ENCODE results near the gene NF2.

- TF ChIP-seq, protein P1, sequence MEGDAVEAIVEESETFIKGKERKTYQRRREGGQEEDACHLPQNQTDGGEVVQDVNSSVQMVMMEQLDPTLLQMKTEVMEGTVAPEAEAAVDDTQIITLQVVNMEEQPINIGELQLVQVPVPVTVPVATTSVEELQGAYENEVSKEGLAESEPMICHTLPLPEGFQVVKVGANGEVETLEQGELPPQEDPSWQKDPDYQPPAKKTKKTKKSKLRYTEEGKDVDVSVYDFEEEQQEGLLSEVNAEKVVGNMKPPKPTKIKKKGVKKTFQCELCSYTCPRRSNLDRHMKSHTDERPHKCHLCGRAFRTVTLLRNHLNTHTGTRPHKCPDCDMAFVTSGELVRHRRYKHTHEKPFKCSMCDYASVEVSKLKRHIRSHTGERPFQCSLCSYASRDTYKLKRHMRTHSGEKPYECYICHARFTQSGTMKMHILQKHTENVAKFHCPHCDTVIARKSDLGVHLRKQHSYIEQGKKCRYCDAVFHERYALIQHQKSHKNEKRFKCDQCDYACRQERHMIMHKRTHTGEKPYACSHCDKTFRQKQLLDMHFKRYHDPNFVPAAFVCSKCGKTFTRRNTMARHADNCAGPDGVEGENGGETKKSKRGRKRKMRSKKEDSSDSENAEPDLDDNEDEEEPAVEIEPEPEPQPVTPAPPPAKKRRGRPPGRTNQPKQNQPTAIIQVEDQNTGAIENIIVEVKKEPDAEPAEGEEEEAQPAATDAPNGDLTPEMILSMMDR (IDR thresholded peaks at IDR 0.05) = no peak
- TF ChIP-seq TCF7 (CRISPR knock-in tag; IDR thresholded peaks at IDR 0.05; ENCODE audit: low read depth) (no peak), E2F1 (CRISPR knock-in tag; IDR thresholded peaks at IDR 0.05) (no peak), TP53 (CRISPR knock-in tag; IDR thresholded peaks at IDR 0.05) (no peak), EMX1 (CRISPR knock-in tag; IDR thresholded peaks at IDR 0.05) (no peak), CREB1 (CRISPR knock-in tag; IDR thresholded peaks at IDR 0.05) (no peak), ZBTB21 (CRISPR knock-in tag; IDR thresholded peaks at IDR 0.05; ENCODE audit: borderline replicate concordance) (no peak), USF2 (CRISPR knock-in tag; IDR thresholded peaks at IDR 0.05) (no peak), NFYB (CRISPR knock-in tag; conservative IDR thresholded peaks at IDR 0.05; ENCODE audit: low read depth) (no peak), SMAD3 (CRISPR knock-in tag; IDR thresholded peaks at IDR 0.05; ENCODE audit: borderline replicate concordance) (no peak)
- TF ChIP-seq, protein P2, sequence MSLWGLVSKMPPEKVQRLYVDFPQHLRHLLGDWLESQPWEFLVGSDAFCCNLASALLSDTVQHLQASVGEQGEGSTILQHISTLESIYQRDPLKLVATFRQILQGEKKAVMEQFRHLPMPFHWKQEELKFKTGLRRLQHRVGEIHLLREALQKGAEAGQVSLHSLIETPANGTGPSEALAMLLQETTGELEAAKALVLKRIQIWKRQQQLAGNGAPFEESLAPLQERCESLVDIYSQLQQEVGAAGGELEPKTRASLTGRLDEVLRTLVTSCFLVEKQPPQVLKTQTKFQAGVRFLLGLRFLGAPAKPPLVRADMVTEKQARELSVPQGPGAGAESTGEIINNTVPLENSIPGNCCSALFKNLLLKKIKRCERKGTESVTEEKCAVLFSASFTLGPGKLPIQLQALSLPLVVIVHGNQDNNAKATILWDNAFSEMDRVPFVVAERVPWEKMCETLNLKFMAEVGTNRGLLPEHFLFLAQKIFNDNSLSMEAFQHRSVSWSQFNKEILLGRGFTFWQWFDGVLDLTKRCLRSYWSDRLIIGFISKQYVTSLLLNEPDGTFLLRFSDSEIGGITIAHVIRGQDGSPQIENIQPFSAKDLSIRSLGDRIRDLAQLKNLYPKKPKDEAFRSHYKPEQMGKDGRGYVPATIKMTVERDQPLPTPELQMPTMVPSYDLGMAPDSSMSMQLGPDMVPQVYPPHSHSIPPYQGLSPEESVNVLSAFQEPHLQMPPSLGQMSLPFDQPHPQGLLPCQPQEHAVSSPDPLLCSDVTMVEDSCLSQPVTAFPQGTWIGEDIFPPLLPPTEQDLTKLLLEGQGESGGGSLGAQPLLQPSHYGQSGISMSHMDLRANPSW (CRISPR knock-in tag; conservative IDR thresholded peaks at IDR 0.05; ENCODE audit: low read depth) = no peak
- TF ChIP-seq, protein P3, sequence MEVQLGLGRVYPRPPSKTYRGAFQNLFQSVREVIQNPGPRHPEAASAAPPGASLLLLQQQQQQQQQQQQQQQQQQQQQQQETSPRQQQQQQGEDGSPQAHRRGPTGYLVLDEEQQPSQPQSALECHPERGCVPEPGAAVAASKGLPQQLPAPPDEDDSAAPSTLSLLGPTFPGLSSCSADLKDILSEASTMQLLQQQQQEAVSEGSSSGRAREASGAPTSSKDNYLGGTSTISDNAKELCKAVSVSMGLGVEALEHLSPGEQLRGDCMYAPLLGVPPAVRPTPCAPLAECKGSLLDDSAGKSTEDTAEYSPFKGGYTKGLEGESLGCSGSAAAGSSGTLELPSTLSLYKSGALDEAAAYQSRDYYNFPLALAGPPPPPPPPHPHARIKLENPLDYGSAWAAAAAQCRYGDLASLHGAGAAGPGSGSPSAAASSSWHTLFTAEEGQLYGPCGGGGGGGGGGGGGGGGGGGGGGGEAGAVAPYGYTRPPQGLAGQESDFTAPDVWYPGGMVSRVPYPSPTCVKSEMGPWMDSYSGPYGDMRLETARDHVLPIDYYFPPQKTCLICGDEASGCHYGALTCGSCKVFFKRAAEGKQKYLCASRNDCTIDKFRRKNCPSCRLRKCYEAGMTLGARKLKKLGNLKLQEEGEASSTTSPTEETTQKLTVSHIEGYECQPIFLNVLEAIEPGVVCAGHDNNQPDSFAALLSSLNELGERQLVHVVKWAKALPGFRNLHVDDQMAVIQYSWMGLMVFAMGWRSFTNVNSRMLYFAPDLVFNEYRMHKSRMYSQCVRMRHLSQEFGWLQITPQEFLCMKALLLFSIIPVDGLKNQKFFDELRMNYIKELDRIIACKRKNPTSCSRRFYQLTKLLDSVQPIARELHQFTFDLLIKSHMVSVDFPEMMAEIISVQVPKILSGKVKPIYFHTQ (CRISPR knock-in tag; IDR thresholded peaks at IDR 0.05) = no peak
Measured at GRCh38 chr22:29701155-29701999, 97.9 kb downstream of the NF2 start.

Data from WTC11 (cell line).